Measurements from ENCODE around the gene ASPM. TPM values are rescaled to one million over a fixed set of nuclear protein-coding genes. Genes with fewer than 3 reads are reported as not detected.

ASPM gene
- total and polyA plus RNA-seq, 2 of the 8 experiments (the other 6 are each of a cell fraction or from before 2014, with no cell fraction given): 5.1 to 50.3 TPM

DNA sequence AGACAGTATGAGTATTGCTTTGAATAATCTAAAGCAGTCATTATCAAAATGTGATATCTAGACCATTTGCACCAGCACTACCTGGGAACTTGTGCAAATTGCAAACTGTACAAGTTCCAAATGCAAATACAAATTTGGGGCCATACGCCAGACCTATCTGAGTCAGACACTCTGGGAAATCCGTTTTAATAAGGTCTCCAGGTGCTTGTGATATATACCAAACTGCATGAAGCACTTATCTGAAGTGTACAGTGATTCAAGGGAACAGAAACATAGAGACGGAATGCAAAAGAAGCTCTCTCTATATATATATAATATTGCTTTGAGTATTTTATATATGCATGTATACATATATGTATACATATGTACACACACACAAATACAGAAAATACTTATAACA, 36.2 kb upstream of the ASPM start (continued):
- no peak for TF ChIP-seq RAD21 (IDR thresholded peaks at IDR 0.05 in 1 of 2, conservative IDR thresholded peaks at IDR 0.05 in 1 of 2; ENCODE audit: low read depth in 2 of 2, low read length in 2 of 2)
- TF ChIP-seq E2F6 (IDR thresholded peaks at IDR 0.05): no peak
- no peak for TF ChIP-seq RBBP5 (IDR thresholded peaks at IDR 0.05; ENCODE audit: borderline replicate concordance, low read depth, low read length)

Data from H1 (cell line).